H1 (cell line): ENCODE results near the gene TBC1D22A.

Source experiments
- CREB1 ChIP-seq: IDR thresholded peaks from 2 replicates; pipeline ENCODE4 v1.6.1; 2012; ENCODE audit warnings: inconsistent platforms
- JUND ChIP-seq: IDR thresholded peaks from 2 replicates; pipeline ENCODE4 v1.6.1; 2011; ENCODE audit warnings: mild to moderate bottlenecking, improper control_type of control experiment, low read length
- POLR2AphosphoS5 ChIP-seq: IDR thresholded peaks from 2 replicates; pipeline ENCODE4 v1.6.1; 2011; ENCODE audit warnings: low read depth, low read length
- RAD21 ChIP-seq, 2 experiments: IDR thresholded peaks in 1 of 2; conservative IDR thresholded peaks in 1 of 2; 2 replicates each; pipeline ENCODE4 v1.6.1; 2011; ENCODE audit warnings: low read depth in 2 of 2, low read length in 2 of 2, improper control_type of control experiment in 1 of 2, inconsistent platforms in 1 of 2, mild to moderate bottlenecking in 1 of 2, moderate library complexity in 1 of 2
- YY1 ChIP-seq: IDR thresholded peaks from 2 replicates; pipeline ENCODE4 v1.6.1; 2011; ENCODE audit warnings: low read depth, mild to moderate bottlenecking, low read length
- TF ChIP-seq, protein P1 (sequence below), 3 experiments: IDR thresholded peaks; 1 replicate in 2 of 3; 2 replicates in 1 of 3; pipeline versions ENCODE4 v1.5.1 to v1.6.1; 2011; ENCODE audit warnings: low read length in 3 of 3, mild to moderate bottlenecking in 3 of 3, inconsistent platforms in 2 of 3, low read depth in 1 of 3, moderate library complexity in 1 of 3; ENCODE audit not compliant: insufficient read depth in 1 of 3; ENCODE audit errors: control extremely low read depth in 1 of 3
- TF ChIP-seq, protein P2 (sequence below): fragments of 300-600 bp; sonication (generic); IDR thresholded peaks from 2 replicates; pipeline ENCODE4 v1.7.1; 2012; ENCODE audit warnings: low read length, moderate library complexity, mild to moderate bottlenecking, inconsistent platforms; ENCODE audit not compliant: insufficient replicate concordance

DNA sequence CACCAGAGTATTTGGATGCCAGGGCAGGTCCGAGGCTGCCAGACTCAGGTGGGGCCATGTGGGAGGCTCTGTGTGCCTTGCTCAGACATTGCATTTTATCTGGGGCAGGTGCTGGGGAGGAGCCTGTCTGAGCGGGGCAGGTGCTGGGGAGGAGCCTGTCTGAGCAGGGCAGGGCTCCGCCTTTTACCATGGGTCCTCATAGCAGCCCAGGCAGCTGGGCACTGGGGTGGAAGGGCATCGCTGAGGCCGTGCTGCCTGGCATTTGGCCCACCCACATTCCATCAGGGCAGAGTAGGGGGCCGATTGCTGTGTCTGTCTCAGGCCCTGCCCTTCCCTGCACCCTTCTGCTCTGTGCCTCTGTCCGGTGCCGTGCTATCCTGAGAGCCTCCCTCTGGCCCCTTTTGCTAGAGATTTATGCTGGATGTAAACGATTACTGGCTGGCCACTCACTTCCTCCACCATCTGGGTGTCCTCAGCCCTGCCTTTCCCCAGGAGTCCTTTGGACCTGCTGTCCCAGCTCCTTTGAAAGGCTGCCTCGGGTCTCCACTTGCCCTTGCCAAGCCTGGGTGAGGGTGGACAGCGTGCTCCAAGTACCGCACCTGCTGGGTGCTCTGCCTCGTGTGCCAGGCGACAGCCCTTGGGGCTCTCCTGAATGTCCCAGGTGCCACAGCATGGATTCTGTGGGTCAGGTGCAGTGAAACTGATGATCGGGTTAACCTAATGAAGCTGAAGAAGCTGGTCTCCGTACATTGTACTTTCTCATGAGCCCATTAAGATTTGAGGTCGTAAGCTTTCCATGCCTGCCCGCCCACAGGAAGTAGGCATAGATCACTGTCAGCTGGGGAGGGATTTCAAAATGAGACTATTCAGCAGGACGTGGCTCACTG, 281.6 kb downstream of the TBC1D22A start:
- TF ChIP-seq, protein P1, sequence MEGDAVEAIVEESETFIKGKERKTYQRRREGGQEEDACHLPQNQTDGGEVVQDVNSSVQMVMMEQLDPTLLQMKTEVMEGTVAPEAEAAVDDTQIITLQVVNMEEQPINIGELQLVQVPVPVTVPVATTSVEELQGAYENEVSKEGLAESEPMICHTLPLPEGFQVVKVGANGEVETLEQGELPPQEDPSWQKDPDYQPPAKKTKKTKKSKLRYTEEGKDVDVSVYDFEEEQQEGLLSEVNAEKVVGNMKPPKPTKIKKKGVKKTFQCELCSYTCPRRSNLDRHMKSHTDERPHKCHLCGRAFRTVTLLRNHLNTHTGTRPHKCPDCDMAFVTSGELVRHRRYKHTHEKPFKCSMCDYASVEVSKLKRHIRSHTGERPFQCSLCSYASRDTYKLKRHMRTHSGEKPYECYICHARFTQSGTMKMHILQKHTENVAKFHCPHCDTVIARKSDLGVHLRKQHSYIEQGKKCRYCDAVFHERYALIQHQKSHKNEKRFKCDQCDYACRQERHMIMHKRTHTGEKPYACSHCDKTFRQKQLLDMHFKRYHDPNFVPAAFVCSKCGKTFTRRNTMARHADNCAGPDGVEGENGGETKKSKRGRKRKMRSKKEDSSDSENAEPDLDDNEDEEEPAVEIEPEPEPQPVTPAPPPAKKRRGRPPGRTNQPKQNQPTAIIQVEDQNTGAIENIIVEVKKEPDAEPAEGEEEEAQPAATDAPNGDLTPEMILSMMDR (IDR thresholded peaks at IDR 0.05; ENCODE audit: control extremely low read depth in 1 of 3, insufficient read depth in 1 of 3, low read depth in 1 of 3, low read length in 3 of 3), result no peak
- TF ChIP-seq JUND (no peak), YY1 (no peak), POLR2AphosphoS5 (no peak), RAD21 (IDR thresholded peaks at IDR 0.05 in 1 of 2, conservative IDR thresholded peaks at IDR 0.05 in 1 of 2; ENCODE audit: low read depth in 2 of 2, low read length in 2 of 2) (no peak), CREB1 (no peak)
- TF ChIP-seq, protein P2, sequence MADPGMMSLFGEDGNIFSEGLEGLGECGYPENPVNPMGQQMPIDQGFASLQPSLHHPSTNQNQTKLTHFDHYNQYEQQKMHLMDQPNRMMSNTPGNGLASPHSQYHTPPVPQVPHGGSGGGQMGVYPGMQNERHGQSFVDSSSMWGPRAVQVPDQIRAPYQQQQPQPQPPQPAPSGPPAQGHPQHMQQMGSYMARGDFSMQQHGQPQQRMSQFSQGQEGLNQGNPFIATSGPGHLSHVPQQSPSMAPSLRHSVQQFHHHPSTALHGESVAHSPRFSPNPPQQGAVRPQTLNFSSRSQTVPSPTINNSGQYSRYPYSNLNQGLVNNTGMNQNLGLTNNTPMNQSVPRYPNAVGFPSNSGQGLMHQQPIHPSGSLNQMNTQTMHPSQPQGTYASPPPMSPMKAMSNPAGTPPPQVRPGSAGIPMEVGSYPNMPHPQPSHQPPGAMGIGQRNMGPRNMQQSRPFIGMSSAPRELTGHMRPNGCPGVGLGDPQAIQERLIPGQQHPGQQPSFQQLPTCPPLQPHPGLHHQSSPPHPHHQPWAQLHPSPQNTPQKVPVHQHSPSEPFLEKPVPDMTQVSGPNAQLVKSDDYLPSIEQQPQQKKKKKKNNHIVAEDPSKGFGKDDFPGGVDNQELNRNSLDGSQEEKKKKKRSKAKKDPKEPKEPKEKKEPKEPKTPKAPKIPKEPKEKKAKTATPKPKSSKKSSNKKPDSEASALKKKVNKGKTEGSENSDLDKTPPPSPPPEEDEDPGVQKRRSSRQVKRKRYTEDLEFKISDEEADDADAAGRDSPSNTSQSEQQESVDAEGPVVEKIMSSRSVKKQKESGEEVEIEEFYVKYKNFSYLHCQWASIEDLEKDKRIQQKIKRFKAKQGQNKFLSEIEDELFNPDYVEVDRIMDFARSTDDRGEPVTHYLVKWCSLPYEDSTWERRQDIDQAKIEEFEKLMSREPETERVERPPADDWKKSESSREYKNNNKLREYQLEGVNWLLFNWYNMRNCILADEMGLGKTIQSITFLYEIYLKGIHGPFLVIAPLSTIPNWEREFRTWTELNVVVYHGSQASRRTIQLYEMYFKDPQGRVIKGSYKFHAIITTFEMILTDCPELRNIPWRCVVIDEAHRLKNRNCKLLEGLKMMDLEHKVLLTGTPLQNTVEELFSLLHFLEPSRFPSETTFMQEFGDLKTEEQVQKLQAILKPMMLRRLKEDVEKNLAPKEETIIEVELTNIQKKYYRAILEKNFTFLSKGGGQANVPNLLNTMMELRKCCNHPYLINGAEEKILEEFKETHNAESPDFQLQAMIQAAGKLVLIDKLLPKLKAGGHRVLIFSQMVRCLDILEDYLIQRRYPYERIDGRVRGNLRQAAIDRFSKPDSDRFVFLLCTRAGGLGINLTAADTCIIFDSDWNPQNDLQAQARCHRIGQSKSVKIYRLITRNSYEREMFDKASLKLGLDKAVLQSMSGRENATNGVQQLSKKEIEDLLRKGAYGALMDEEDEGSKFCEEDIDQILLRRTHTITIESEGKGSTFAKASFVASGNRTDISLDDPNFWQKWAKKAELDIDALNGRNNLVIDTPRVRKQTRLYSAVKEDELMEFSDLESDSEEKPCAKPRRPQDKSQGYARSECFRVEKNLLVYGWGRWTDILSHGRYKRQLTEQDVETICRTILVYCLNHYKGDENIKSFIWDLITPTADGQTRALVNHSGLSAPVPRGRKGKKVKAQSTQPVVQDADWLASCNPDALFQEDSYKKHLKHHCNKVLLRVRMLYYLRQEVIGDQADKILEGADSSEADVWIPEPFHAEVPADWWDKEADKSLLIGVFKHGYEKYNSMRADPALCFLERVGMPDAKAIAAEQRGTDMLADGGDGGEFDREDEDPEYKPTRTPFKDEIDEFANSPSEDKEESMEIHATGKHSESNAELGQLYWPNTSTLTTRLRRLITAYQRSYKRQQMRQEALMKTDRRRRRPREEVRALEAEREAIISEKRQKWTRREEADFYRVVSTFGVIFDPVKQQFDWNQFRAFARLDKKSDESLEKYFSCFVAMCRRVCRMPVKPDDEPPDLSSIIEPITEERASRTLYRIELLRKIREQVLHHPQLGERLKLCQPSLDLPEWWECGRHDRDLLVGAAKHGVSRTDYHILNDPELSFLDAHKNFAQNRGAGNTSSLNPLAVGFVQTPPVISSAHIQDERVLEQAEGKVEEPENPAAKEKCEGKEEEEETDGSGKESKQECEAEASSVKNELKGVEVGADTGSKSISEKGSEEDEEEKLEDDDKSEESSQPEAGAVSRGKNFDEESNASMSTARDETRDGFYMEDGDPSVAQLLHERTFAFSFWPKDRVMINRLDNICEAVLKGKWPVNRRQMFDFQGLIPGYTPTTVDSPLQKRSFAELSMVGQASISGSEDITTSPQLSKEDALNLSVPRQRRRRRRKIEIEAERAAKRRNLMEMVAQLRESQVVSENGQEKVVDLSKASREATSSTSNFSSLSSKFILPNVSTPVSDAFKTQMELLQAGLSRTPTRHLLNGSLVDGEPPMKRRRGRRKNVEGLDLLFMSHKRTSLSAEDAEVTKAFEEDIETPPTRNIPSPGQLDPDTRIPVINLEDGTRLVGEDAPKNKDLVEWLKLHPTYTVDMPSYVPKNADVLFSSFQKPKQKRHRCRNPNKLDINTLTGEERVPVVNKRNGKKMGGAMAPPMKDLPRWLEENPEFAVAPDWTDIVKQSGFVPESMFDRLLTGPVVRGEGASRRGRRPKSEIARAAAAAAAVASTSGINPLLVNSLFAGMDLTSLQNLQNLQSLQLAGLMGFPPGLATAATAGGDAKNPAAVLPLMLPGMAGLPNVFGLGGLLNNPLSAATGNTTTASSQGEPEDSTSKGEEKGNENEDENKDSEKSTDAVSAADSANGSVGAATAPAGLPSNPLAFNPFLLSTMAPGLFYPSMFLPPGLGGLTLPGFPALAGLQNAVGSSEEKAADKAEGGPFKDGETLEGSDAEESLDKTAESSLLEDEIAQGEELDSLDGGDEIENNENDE, result no peak
